H1 (cell line): ENCODE data around the gene ZNF2.

Source experiments
- CHD2 ChIP-seq: IDR thresholded peaks from 2 replicates; pipeline ENCODE4 v1.6.1; 2012; ENCODE audit warnings: low read length, improper control_type of control experiment
- RNF2 ChIP-seq: fragments of 200-900, 300-1000 bp; sonication (generic); IDR thresholded peaks from 2 replicates; pipeline ENCODE4 v1.7.1; 2016; ENCODE audit warnings: borderline replicate concordance, low read depth, mild to moderate bottlenecking, antibody characterized with exemption, low read length; ENCODE audit not compliant: poor library complexity, severe bottlenecking; ENCODE audit errors: missing control alignments
- SIN3A ChIP-seq, 2 experiments: IDR thresholded peaks in 1 of 2; conservative IDR thresholded peaks in 1 of 2; 2 replicates each; pipeline ENCODE4 v1.6.1; 2011 to 2012; ENCODE audit warnings: low read length in 2 of 2, improper control_type of control experiment in 1 of 2, low read depth in 1 of 2, mild to moderate bottlenecking in 1 of 2

GRCh38 chr2:95121093-95121406 is 44.6 kb upstream of the ZNF2 start:
- no peak for TF ChIP-seq RNF2
- TF ChIP-seq SIN3A (conservative IDR thresholded peaks at IDR 0.05 in 1 of 2, IDR thresholded peaks at IDR 0.05 in 1 of 2; ENCODE audit: low read depth in 1 of 2, low read length in 2 of 2), result no peak
- no peak for TF ChIP-seq CHD2
